Placental pericyte (primary cell): ENCODE results near the gene NRM. TPM values are rescaled to one million over a fixed set of nuclear protein-coding genes. Genes with fewer than 3 reads are reported as not detected.

Experiments
- small RNA-seq: library from RNA; depleted of rRNA; stranded (forward); fragments of <200 nt; gene quantifications from one replicate; pipeline ENCODE3, GENCODE V24; 2012; ENCODE audit warnings: low replicate concordance
- total RNA-seq: library from RNA; depleted of rRNA; stranded (reverse); fragments of >200 nt; gene quantifications from 2 replicates; pipeline ENCODE4 v1.2.3, GENCODE V29; 2012

Gene NRM, protein sequence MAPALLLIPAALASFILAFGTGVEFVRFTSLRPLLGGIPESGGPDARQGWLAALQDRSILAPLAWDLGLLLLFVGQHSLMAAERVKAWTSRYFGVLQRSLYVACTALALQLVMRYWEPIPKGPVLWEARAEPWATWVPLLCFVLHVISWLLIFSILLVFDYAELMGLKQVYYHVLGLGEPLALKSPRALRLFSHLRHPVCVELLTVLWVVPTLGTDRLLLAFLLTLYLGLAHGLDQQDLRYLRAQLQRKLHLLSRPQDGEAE
- total RNA-seq, result 2.2 and 7.3 TPM in 2 replicates

DNA sequence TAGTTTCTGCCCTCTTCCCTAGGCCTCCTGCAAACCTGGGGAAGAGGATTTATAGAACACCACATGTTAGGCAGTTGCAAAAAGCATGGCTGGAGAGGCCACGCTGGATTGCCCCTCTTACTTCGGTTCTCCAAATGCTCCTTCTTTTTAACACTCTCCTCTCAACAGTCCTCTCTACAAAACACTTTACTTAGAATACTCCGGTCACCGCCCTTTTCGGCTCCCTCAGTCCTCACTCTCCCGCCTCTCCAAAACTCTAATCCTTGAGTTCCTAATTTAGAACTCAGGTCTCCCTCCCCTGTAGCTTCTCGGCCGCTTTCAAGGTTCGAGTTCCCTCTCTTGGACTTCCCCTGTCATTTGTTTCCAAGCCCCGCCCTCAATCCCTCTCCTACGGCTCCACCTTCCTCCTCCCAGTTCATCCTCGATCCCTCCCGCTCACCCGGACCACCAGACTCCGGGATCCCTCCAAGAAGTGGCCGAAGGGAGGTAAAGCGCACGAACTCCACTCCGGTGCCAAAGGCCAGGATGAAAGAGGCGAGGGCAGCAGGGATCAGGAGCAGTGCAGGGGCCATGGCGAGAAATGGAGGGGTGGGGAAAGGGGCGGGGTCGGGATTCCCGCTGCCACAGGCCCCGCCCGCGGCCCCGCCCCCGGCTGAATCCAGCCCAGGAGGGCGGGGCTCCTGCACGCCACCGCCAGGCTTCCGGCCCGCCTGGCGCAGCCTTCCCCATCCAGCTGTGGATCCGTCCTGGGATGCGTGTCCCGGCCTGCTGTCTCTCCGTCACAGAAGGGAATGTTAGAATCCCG, at the start of gene NRM:
NRM (minus strand) TSS at position 582 of the 805 bp plus-strand sequence; CDS start at position 572, 10 bp downstream.

GRCh38 chr6:30719791-30720737, 29.3 kb upstream of the NRM start, which contains the start of gene TUBB:
TUBB (plus strand) TSS chr6:30720352; CDS start chr6:30720507, 155 bp downstream.

GRCh38 chr6:30717129-30717844, 26.5 kb upstream of the NRM start, which contains the start of gene MDC1:
MDC1 (minus strand) TSS chr6:30717281; CDS start chr6:30715175, 2,106 bp downstream.

DNA sequence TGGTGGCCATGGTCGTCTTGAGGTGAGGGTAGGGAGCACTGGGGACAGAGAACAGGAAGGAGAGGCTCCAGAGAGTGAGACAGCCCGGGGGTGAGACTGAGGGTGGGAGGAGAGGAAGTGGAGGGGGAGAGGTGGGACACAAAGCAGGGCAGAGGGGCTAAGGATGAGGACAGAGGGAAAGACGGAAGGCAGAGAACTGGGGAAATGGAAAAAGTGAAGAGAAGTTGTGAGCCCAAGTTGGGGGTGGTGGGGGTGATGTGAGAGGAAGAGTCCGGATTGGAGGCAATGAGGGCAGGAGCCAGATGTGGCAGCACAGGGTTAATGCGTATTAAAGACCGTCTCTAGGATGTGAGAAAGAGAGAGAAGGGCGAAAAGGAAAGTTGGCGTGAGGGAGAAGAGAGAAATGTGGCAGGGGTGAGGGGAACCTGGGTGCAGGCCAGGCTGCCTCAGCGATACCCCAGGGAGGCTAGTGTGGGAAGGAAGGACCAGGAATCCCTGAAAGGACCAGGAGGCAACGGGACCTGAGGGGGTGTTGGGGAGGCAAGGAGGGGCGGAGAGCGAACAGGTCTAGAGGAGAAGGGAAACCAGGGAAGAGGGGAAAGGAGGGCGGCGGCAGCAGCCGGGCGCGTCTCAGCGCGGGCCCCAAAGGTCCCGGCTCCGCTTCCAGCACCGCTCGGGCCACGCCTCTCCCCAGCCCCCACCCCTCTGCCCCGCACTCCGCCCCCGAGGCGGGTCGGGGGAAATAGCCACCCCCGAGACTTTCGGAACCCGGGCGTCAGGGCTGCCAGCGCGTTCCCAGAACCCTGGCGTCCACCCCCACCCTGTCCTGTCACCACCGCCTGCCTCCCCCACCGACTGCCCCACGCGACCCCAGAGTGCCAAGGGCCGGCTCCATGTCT, 4.5 kb downstream of the NRM start, which contains the start of gene PPP1R18:
PPP1R18 (minus strand) TSS at position 637 of the 899 bp plus-strand sequence; CDS start at position 10, 627 bp downstream.

GRCh38 chr6:30672445-30673253, 18.1 kb downstream of the NRM start, which contains the start of gene DHX16:
DHX16 (minus strand) TSS chr6:30673006; CDS start chr6:30672841, 165 bp downstream.

DNA sequence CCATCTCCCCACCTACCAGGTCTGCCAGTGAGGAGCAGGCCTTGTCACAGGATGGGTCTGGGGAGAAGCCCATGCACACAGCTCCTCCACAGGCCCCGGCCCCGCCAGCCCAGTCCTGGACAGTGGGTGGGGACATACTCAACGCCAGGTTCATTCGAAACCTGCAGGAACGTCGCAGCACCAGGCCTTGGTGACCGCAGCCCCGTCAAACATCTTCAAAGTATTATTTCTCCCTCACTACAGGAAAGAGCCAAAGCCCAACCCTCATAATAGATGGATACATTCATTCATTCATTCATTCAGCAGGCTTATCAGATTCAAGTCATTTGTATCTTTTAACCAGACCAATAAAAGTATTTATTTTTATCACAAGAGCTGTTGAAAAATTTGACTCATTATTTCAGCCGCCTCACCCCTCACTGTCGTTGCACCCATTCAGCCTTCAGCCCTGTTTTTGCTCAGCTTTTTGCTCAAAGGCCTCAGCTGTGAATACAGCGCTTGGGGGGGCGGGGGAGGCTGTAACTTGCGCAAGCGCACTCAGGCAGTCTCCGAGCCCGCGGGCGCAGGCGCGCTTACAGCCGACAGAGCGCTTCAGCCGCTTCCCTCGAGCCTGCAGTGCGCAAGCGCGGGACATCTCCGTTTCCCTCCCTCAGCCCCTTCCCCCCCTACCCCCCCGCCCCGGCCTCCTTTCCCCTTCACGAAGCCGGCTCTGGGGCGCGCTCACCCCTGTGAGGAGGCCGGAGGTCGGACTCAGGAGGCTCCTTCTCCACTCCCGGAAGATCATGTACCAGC, 44.1 kb downstream of the NRM start, which contains the start of gene C6orf136:
C6orf136 (plus strand) TSS at position 684 of the 792 bp plus-strand sequence; CDS start at position 783, 99 bp downstream.

Small RNAs within 50 kb of the gene (small RNA-seq; reads per million reads assigned to genes)
- not detected for gene RF00019

Other genes starting within 250 kb of the NRM start
- gene HLA-E, start 201.5 kb downstream of the NRM start, total RNA-seq, result 175 and 411 TPM in 2 replicates
- 34.6 and 53.1 TPM in 2 replicates for gene GNL1, start 134.5 kb downstream of the NRM start, total RNA-seq
- 7.9 and 11.3 TPM in 2 replicates for gene PRR3, start 133.7 kb downstream of the NRM start, total RNA-seq
- gene ABCF1, start 119.5 kb downstream of the NRM start, total RNA-seq, result 53.1 and 54.5 TPM in 2 replicates
- 40.9 and 53.4 TPM in 2 replicates for gene PPP1R10, start 73.7 kb downstream of the NRM start, total RNA-seq
- 70.5 and 88.8 TPM in 2 replicates for gene MRPS18B, start 73.1 kb downstream of the NRM start, total RNA-seq
- 5.4 and 7.2 TPM in 2 replicates for gene ATAT1, start 64.1 kb downstream of the NRM start, total RNA-seq
- 3.3 and 4.0 TPM in 2 replicates for gene C6orf136, start 43.9 kb downstream of the NRM start, total RNA-seq
- 36.5 and 48.4 TPM in 2 replicates for gene DHX16, start 18.0 kb downstream of the NRM start, total RNA-seq
- gene PPP1R18, start 4.3 kb downstream of the NRM start, total RNA-seq, result 95.6 and 121 TPM in 2 replicates
- gene MDC1, start 26.3 kb upstream of the NRM start, total RNA-seq, result 4.4 and 14.3 TPM in 2 replicates
- 380 and 1,475 TPM in 2 replicates for gene TUBB, start 29.4 kb upstream of the NRM start, total RNA-seq
- 107 and 112 TPM in 2 replicates for gene FLOT1, start 51.7 kb upstream of the NRM start, total RNA-seq
- 256 and 325 TPM in 2 replicates for gene IER3, start 53.6 kb upstream of the NRM start, total RNA-seq
- 15.9 and 36.5 TPM in 2 replicates for gene DDR1, start 193.5 kb upstream of the NRM start, total RNA-seq
- 9.4 and 17.6 TPM in 2 replicates for gene GTF2H4, start 217.2 kb upstream of the NRM start, total RNA-seq
- gene VARS2, start 223.3 kb upstream of the NRM start, total RNA-seq, result 24.8 and 28.4 TPM in 2 replicates
- gene SFTA2, start 241.2 kb upstream of the NRM start, total RNA-seq, result not detected in 2 replicates
- gene MUCL3, start 250.0 kb upstream of the NRM start, total RNA-seq, result not detected in 2 replicates